SK-N-SH (cell line): ENCODE results near the gene LILRB4. TPM values are rescaled to one million over a fixed set of nuclear protein-coding genes. Genes with fewer than 3 reads are reported as not detected.
"Not testable (repeated sequence)": the region's sequence is repeated elsewhere in the genome, so short reads cannot be mapped to it uniquely, and the experiment has no call there.

Source experiments
- CTCF ChIA-PET: fragments of 300-600, 350-600 bp; formaldehyde crosslinking; extraction: SDS; loops from one replicate; lab custom pipeline; 2021; lab: Yijun Ruan, JAX
- POLR2A ChIA-PET: fragments of 350-600 bp; sonication (Branson Sonifier 250); formaldehyde crosslinking; extraction: SDS; loops from one replicate; lab custom pipeline; 2020; ENCODE audit warnings: antibody characterized with exemption, inconsistent platforms; lab: Yijun Ruan, JAX
- DNase-seq: peaks from one replicate; pipeline ENCODE4 v3.0.0; 2012
- H2AFZ ChIP-seq: fragments of 200-600 bp; sonication (generic); 2 replicates; pipeline ENCODE4 v1.8.1; 2016; ENCODE audit warnings: antibody characterized with exemption, mild to moderate bottlenecking, low read depth
- H3F3A ChIP-seq: fragments of 200-600 bp; sonication (generic); replicated peaks from 2 replicates; pipeline ENCODE3; 2016; ENCODE audit warnings: antibody characterized with exemption, mild to moderate bottlenecking; ENCODE audit not compliant: insufficient read depth
- H3K27ac ChIP-seq, 2 experiments: fragments of 200-500 bp in 1 of 2; fragments of 200-600 bp in 1 of 2; sonication (Bioruptor generic) in 1 of 2; sonication (generic), shearing (Covaris generic) in 1 of 2; 2 replicates each; pipeline versions ENCODE4 v1.5.1 to v1.6.1; 2014 to 2016; ENCODE audit warnings: low read depth in 2 of 2, inconsistent platforms in 1 of 2, low read length in 1 of 2, mild to moderate bottlenecking in 1 of 2, mixed read lengths in 1 of 2
- H3K27me3 ChIP-seq: fragments of 200-600 bp; sonication (generic), shearing (Covaris generic); 2 replicates; pipeline ENCODE4 v1.6.1; 2016; ENCODE audit warnings: mixed run types; ENCODE audit not compliant: insufficient read depth
- H3K36me3 ChIP-seq, 2 experiments: fragments of 200-500 bp in 1 of 2; fragments of 200-600 bp in 1 of 2; sonication (Bioruptor generic) in 1 of 2; sonication (generic) in 1 of 2; replicated peaks in 1 of 2; 2 replicates each; pipeline versions ENCODE3 to v1.5.1; 2014 to 2016; ENCODE audit warnings: low read length in 1 of 2, mild to moderate bottlenecking in 1 of 2; ENCODE audit not compliant: insufficient read depth in 2 of 2, control insufficient read depth in 1 of 2
- H3K4me1 ChIP-seq, 2 experiments: fragments of 200-500 bp in 1 of 2; fragments of 200-600 bp in 1 of 2; sonication (Bioruptor generic) in 1 of 2; sonication (generic), shearing (Covaris generic) in 1 of 2; 2 replicates each; pipeline versions ENCODE4 v1.5.1 to v1.6.1; 2014 to 2016; ENCODE audit warnings: low read depth in 1 of 2, low read length in 1 of 2, mixed run types in 1 of 2; ENCODE audit not compliant: insufficient read depth in 2 of 2, control insufficient read depth in 1 of 2
- H3K4me2 ChIP-seq: fragments of 200-600 bp; sonication (generic), shearing (Covaris generic); 2 replicates; pipeline ENCODE4 v1.6.1; 2017; ENCODE audit warnings: mixed run types
- H3K4me3 ChIP-seq, 2 experiments: fragments of 200-500 bp in 1 of 2; fragments of 200-600 bp in 1 of 2; sonication (Bioruptor generic) in 1 of 2; sonication (generic), shearing (Covaris generic) in 1 of 2; 2 replicates each; pipeline versions ENCODE4 v1.5.1 to v1.8.1; 2014 to 2016; ENCODE audit warnings: low read depth in 2 of 2, inconsistent platforms in 1 of 2, low read length in 1 of 2, mild to moderate bottlenecking in 1 of 2, mixed read lengths in 1 of 2, moderate library complexity in 1 of 2
- H3K79me2 ChIP-seq: fragments of 200-600 bp; sonication (generic); 2 replicates; pipeline ENCODE4 v1.8.1; 2017; ENCODE audit warnings: mild to moderate bottlenecking; ENCODE audit not compliant: insufficient read depth
- H3K9ac ChIP-seq: fragments of 200-600 bp; sonication (generic); 2 replicates; pipeline ENCODE4 v1.6.1; 2017; ENCODE audit warnings: mixed run types
- H3K9me2 ChIP-seq: fragments of 200-600 bp; sonication (generic); 2 replicates; pipeline ENCODE4 v1.6.1; 2017; ENCODE audit warnings: mixed run types
- H3K9me3 ChIP-seq: fragments of 200-600 bp; sonication (generic); 2 replicates; pipeline ENCODE4 v1.6.1; 2017; ENCODE audit warnings: mixed run types, mild to moderate bottlenecking, moderate library complexity
- H4K20me1 ChIP-seq: fragments of 200-600 bp; sonication (generic); 2 replicates; pipeline ENCODE4 v1.6.1; 2017; ENCODE audit warnings: mild to moderate bottlenecking, mixed run types; ENCODE audit not compliant: insufficient read depth
- EP300 ChIP-seq, 2 experiments: IDR thresholded peaks; 2 replicates each; pipeline versions ENCODE4 v1.4.0 to v1.6.1; 2012; ENCODE audit warnings: borderline replicate concordance in 1 of 2, low read depth in 1 of 2, low read length in 1 of 2
- FOXJ3 ChIP-seq: sonication (generic); formaldehyde crosslinking; IDR thresholded peaks from 2 replicates; pipeline ENCODE4 v1.5.1; 2020; ENCODE audit warnings: mild to moderate bottlenecking, missing genetic modification reagents
- RCOR1 ChIP-seq: fragments of 150-350 bp; IDR thresholded peaks from 2 replicates; pipeline ENCODE4 v1.6.1; 2017; ENCODE audit warnings: antibody characterized with exemption, low read length
- TAF1 ChIP-seq: IDR thresholded peaks from 2 replicates; pipeline ENCODE4 v1.6.1; 2012; ENCODE audit warnings: low read depth, mild to moderate bottlenecking, low read length, moderate library complexity, borderline replicate concordance
- WGBS: methylation state at CpG from one replicate; pipeline ENCODE4 v1.1.6; 2017; ENCODE audit warnings: low lambda C conversion rate; 5-methylcytosine and 5-hydroxymethylcytosine counted together
- polyA plus RNA-seq, 3 experiments: library from polyadenylated mRNA; depleted of rRNA; stranded (reverse); fragments of >200 nt; gene quantifications; 2 replicates each; pipeline ENCODE4 v1.2.3, GENCODE V29; 2012
- TF ChIP-seq, protein P1 (sequence below): fragments of 150-350 bp; IDR thresholded peaks from 2 replicates; pipeline ENCODE4 v1.6.1; 2016; ENCODE audit warnings: mild to moderate bottlenecking, low read depth, low read length

LILRB4 gene
- polyA plus RNA-seq, 1 of the 3 experiments (the other 2 are of a cell fraction), result not detected

DNA sequence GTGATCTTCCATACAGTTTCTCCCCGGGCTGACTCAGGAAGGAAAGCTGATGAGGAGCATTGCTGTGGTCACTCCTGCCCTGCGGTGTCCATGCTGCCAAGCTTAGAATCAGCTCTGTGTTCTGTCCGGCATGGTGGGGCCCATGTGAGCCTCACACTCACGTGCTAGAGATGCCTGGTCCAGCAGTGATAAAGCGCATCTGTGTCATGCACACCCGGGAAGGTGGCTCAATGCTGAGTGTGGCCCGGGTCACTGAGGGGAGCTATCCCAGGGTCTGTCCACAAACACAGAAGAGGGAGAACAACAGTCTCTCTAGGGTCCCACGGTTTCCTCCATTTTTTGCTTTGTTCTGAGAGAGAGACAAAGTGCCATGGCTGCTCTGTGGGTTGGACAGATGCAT, 36.0 kb upstream of the LILRB4 start:
- no peak overlapping the region for H3K9ac ChIP-seq
- DNase-seq, result no peak
- no peak overlapping the region for H3K27ac ChIP-seq
- peaks cover 34% of the 10 kb centered on the region for H3K27me3 ChIP-seq
- no peaks in the 10 kb centered on the region for H3F3A ChIP-seq
- H3K4me3 ChIP-seq, result no peak overlapping the region
- H3K36me3 ChIP-seq, result no peaks in the 10 kb centered on the region
- no peaks in the 10 kb centered on the region for H3K4me1 ChIP-seq
- H3K9me3 ChIP-seq, result no peaks in the 10 kb centered on the region
- no peaks in the 10 kb centered on the region for H3K9me2 ChIP-seq
- H2AFZ ChIP-seq, result no peak overlapping the region
- CTCF ChIA-PET, result interaction anchor here (1.4 kb wide), 1 partner anchor 15 kb away, joined by 3 read pairs; no protein-coding TSS in a partner anchor
- no peak for TF ChIP-seq FOXJ3 (CRISPR knock-in tag)
- no peak for TF ChIP-seq RCOR1
- TF ChIP-seq TAF1, result no peak
- TF ChIP-seq, protein P1, sequence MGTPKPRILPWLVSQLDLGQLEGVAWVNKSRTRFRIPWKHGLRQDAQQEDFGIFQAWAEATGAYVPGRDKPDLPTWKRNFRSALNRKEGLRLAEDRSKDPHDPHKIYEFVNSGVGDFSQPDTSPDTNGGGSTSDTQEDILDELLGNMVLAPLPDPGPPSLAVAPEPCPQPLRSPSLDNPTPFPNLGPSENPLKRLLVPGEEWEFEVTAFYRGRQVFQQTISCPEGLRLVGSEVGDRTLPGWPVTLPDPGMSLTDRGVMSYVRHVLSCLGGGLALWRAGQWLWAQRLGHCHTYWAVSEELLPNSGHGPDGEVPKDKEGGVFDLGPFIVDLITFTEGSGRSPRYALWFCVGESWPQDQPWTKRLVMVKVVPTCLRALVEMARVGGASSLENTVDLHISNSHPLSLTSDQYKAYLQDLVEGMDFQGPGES, result no peak
- no peak for TF ChIP-seq EP300 (IDR thresholded peaks at IDR 0.05; ENCODE audit: borderline replicate concordance in 1 of 2, low read depth in 1 of 2, low read length in 1 of 2)
- H3K4me2 ChIP-seq, result no peak overlapping the region
- H4K20me1 ChIP-seq, result no peaks in the 10 kb centered on the region
- POLR2A ChIA-PET, result no interaction called here
- 2% methylated on average over 7 of the region's 8 CpGs for WGBS
- no peaks in the 10 kb centered on the region for H3K79me2 ChIP-seq

DNA sequence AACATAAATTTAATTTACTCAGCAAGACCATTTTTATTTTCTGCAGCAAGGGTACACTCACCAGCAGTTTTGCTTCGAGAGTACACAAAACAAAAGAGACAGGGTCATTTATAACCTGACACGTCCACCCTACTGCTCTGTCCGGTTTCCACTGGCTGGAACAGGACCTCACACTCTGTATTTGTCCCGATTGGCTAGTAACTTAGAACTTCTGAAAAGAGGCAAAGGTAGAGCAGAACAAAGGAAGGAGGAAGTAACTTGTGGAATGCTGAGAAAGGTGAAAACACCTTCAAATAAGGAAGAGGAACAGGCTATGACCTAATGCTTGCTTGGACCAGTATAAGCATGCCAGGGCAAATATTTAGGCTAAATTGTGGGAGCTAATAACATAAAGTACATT, 34.9 kb upstream of the LILRB4 start:
- 2% methylated on average over 4 of the region's 4 CpGs for WGBS
- CTCF ChIA-PET, result interaction anchor here (1.4 kb wide), 1 partner anchor 16 kb away, joined by 3 read pairs; no protein-coding TSS in a partner anchor
- H3K27me3 ChIP-seq, result peaks cover 45% of the 10 kb centered on the region

DNA sequence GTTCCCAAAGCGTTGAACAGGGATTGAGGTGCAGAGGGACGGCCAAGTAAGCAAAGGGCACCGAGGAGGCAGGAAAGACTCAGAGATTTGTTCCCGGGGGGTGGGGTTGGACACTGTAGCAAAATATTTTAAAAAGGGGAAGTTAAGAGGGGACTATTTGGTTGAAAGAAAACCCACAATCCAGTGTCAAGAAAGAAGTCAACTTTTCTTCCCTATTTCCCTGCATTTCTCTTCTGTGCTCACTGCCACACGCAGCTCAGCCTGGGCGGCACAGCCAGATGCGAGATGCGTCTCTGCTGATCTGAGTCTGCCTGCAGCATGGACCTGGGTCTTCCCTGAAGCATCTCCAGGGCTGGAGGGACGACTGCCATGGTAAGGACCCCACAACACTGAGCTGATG, 32.5 kb upstream of the LILRB4 start, which contains the start of gene LILRB1:
LILRB1 (plus strand) TSS at position 223 of the 400 bp plus-strand sequence. CDS start 590 bp downstream, outside the sequence.
- H3K9ac ChIP-seq, H3K4me2 ChIP-seq, H3K27ac ChIP-seq, H3K79me2 ChIP-seq, POLR2A ChIA-PET, H3F3A ChIP-seq, H4K20me1 ChIP-seq, H3K36me3 ChIP-seq, H3K9me3 ChIP-seq, H3K4me3 ChIP-seq, DNase-seq, H3K9me2 ChIP-seq, H2AFZ ChIP-seq, H3K4me1 ChIP-seq: not testable (repeated sequence)
- peaks cover 59% of the 10 kb centered on the region for H3K27me3 ChIP-seq
- CTCF ChIA-PET, result interaction anchor here (2.0 kb wide), 1 partner anchor 23 kb away, joined by 6 read pairs; no protein-coding TSS in a partner anchor
- under 1% methylated on average over 9 of the region's 9 CpGs for WGBS

More for the DNA sequence above, 34.9 kb upstream of the LILRB4 start:
- H4K20me1 ChIP-seq, H3K79me2 ChIP-seq, H2AFZ ChIP-seq, H3K9me3 ChIP-seq, H3K4me2 ChIP-seq, H3K9ac ChIP-seq, H3K4me1 ChIP-seq, H3K9me2 ChIP-seq, POLR2A ChIA-PET, H3F3A ChIP-seq, H3K36me3 ChIP-seq, H3K27ac ChIP-seq, H3K4me3 ChIP-seq, DNase-seq: not testable (repeated sequence)
